Activated T-helper 2 cell treated with anti-CD3 and anti-CD28 coated beads, Interferon-gamma antibody, Interleukin-2, Interleukin-4, amounts not matched to agents 10 μg/mL and 5 μg/mL and 100 μg/mL, durations not matched to agents 14 hours and 24 hours and 36 hours (primary cell): Measurements from ENCODE around the gene EVI2B. TPM values are rescaled to one million over a fixed set of nuclear protein-coding genes. Genes with fewer than 3 reads are reported as not detected.
"Not testable (repeated sequence)": the region's sequence is repeated elsewhere in the genome, so short reads cannot be mapped to it uniquely, and the experiment has no call there.

Experiments used
- DNase-seq: peaks from one replicate; pipeline ENCODE4 v3.0.0; 2021; ENCODE audit warnings: low spot score
- H3K27ac Mint-ChIP-seq: one replicate; pipeline ENCODE4 v1.8.0; 2021; ENCODE audit warnings: mixed read lengths
- H3K27me3 Mint-ChIP-seq: one replicate; pipeline ENCODE4 v1.8.0; 2021; ENCODE audit warnings: low read depth, mixed read lengths
- H3K36me3 Mint-ChIP-seq: one replicate; pipeline ENCODE4 v1.8.0; 2021; ENCODE audit warnings: low read depth, mixed read lengths
- H3K4me1 Mint-ChIP-seq: one replicate; pipeline ENCODE4 v1.8.0; 2021; ENCODE audit warnings: low read depth, mixed read lengths
- H3K4me3 Mint-ChIP-seq: one replicate; pipeline ENCODE4 v1.8.0; 2021; ENCODE audit warnings: low read depth, mild to moderate bottlenecking, moderate library complexity, mixed read lengths
- H3K9me3 Mint-ChIP-seq: one replicate; pipeline ENCODE4 v1.8.0; 2021; ENCODE audit warnings: mixed read lengths
- intact Hi-C: fragments of 100-400 bp; cut with micrococcal nuclease; formaldehyde crosslinking; loops from one replicate; pipeline ENCODE4 v1.15.1; 2023
- total RNA-seq: library from RNA; stranded (reverse); gene quantifications from 2 replicates; pipeline ENCODE4 v1.2.3, GENCODE V29; 2022

Gene EVI2B
- total RNA-seq, 1 donor from 2014 or later = 13.9 TPM

GRCh38 chr17:31321966-31322365, 8.1 kb upstream of the EVI2B start:
- intact Hi-C loops = loop anchor here (1.0 to 10.0 kb wide), 2 partner anchors 14 to 227 kb away; partner anchors contain the start of gene NF1
- H3K27ac Mint-ChIP-seq = peak overlapping the region; percentile 96
- peak overlapping the region; percentile 83 for H3K4me3 Mint-ChIP-seq
- H3K27me3 Mint-ChIP-seq = no peaks in the 10 kb centered on the region
- H3K36me3 Mint-ChIP-seq = peaks cover 29% of the 10 kb centered on the region
- no peaks in the 10 kb centered on the region for H3K9me3 Mint-ChIP-seq
- DNase-seq = no peak
- peaks cover 29% of the 10 kb centered on the region for H3K4me1 Mint-ChIP-seq

- intact Hi-C loops = loop anchor here (1.0 to 10.0 kb wide), 2 partner anchors 13 to 227 kb away; partner anchors contain the start of gene NF1
- Mint-ChIP-seq H3K27me3 (no peaks in the 10 kb centered on the region), H3K4me1 (peaks cover 34% of the 10 kb centered on the region), H3K36me3 (peaks cover 30% of the 10 kb centered on the region), H3K27ac (peak within 1 kb of the TSS; percentile 96), H3K9me3 (no peaks in the 10 kb centered on the region), H3K4me3 (peak within 1 kb of the TSS; percentile 83)
- peak; percentile 79 for DNase-seq
These were observed 7.6 kb upstream of the EVI2B start, which contains the start of gene EVI2A for GRCh38 chr17:31321481-31321880. EVI2A (minus strand) TSS chr17:31321622; CDS start chr17:31319013, 2,609 bp downstream.

- H3K9me3 Mint-ChIP-seq = no peaks in the 10 kb centered on the region
- peaks cover 40% of the 10 kb centered on the region for H3K4me1 Mint-ChIP-seq
- DNase-seq = no peak
- peak overlapping the region; percentile 96 for H3K27ac Mint-ChIP-seq
- H3K4me3 Mint-ChIP-seq = peak overlapping the region; percentile 83
- H3K36me3 Mint-ChIP-seq = peaks cover 32% of the 10 kb centered on the region
- intact Hi-C loops = loop anchor here (1.0 to 10.0 kb wide), 2 partner anchors 12 to 226 kb away; partner anchors contain the start of gene NF1
- no peaks in the 10 kb centered on the region for H3K27me3 Mint-ChIP-seq
These were observed 6.9 kb upstream of the EVI2B start for GRCh38 chr17:31320791-31321190.

GRCh38 chr17:31320241-31320640, 6.4 kb upstream of the EVI2B start:
- H3K4me3 Mint-ChIP-seq = peak overlapping the region; percentile 83
- H3K36me3 Mint-ChIP-seq = peaks cover 32% of the 10 kb centered on the region
- DNase-seq = no peak
- H3K4me1 Mint-ChIP-seq = peaks cover 42% of the 10 kb centered on the region
- H3K27ac Mint-ChIP-seq = peak overlapping the region; percentile 96
- no peaks in the 10 kb centered on the region for H3K9me3 Mint-ChIP-seq
- no peaks in the 10 kb centered on the region for H3K27me3 Mint-ChIP-seq
- intact Hi-C loops = loop anchor here (10.0 kb wide), 1 partner anchor 225 kb away; the partner anchor contains the start of gene NF1

- H3K9me3 Mint-ChIP-seq = no peaks in the 10 kb centered on the region
- H3K4me1 Mint-ChIP-seq = peaks cover 51% of the 10 kb centered on the region
- H3K4me3 Mint-ChIP-seq = peak overlapping the region; percentile 77
- intact Hi-C loops = no loop called here
- peak overlapping the region; percentile 90 for H3K27ac Mint-ChIP-seq
- no peaks in the 10 kb centered on the region for H3K27me3 Mint-ChIP-seq
- DNase-seq = no peak
- peaks cover 40% of the 10 kb centered on the region for H3K36me3 Mint-ChIP-seq
These were observed 5.2 kb upstream of the EVI2B start for GRCh38 chr17:31318851-31319661.

GRCh38 chr17:31318298-31318801, 4.5 kb upstream of the EVI2B start:
- Mint-ChIP-seq H3K4me3 (peak overlapping the region; percentile 77), H3K4me1 (peaks cover 46% of the 10 kb centered on the region), H3K36me3 (peaks cover 40% of the 10 kb centered on the region), H3K27me3 (no peaks in the 10 kb centered on the region), H3K27ac (peak overlapping the region; percentile 90), H3K9me3 (no peaks in the 10 kb centered on the region)
- DNase-seq = peak; percentile 39
- intact Hi-C loops = no loop called here

GRCh38 chr17:31314782-31315100, 887 bp upstream of the EVI2B start:
- Mint-ChIP-seq H3K27ac (peak overlapping the region; percentile 83), H3K4me3 (peak overlapping the region; percentile 49), H3K27me3 (no peaks in the 10 kb centered on the region), H3K9me3 (no peaks in the 10 kb centered on the region), H3K4me1 (peaks cover 49% of the 10 kb centered on the region), H3K36me3 (peaks cover 48% of the 10 kb centered on the region)
- intact Hi-C loops = loop anchor here (5.0 kb wide), 3 partner anchors 178 to 492 kb away; partner anchors contain the start of gene CRLF3
- DNase-seq = no peak

GRCh38 chr17:31312223-31312622, 1.6 kb downstream of the EVI2B start:
- Mint-ChIP-seq H3K4me3 (peak overlapping the region; percentile 86), H3K36me3 (peaks cover 39% of the 10 kb centered on the region), H3K4me1 (peaks cover 58% of the 10 kb centered on the region), H3K27ac (peak overlapping the region; percentile 91)
- H3K9me3 Mint-ChIP-seq, DNase-seq, H3K27me3 Mint-ChIP-seq: not testable (repeated sequence)
- intact Hi-C loops = loop anchor here (5.0 kb wide), 3 partner anchors 180 to 490 kb away; partner anchors contain the start of gene CRLF3

- Mint-ChIP-seq H3K4me1 (peaks cover 56% of the 10 kb centered on the region), H3K36me3 (peaks cover 36% of the 10 kb centered on the region), H3K27me3 (no peaks in the 10 kb centered on the region), H3K9me3 (no peaks in the 10 kb centered on the region), H3K4me3 (peak overlapping the region; percentile 86), H3K27ac (peak overlapping the region; percentile 91)
- intact Hi-C loops = loop anchor here (5.0 kb wide), 3 partner anchors 181 to 489 kb away; partner anchors contain the start of gene CRLF3
- DNase-seq = no peak
These were observed 2.3 kb downstream of the EVI2B start for GRCh38 chr17:31311526-31311925.

- Mint-ChIP-seq H3K27ac (peak overlapping the region; percentile 91), H3K4me3 (peak overlapping the region; percentile 86), H3K4me1 (peaks cover 56% of the 10 kb centered on the region), H3K27me3 (no peaks in the 10 kb centered on the region), H3K9me3 (no peaks in the 10 kb centered on the region), H3K36me3 (peaks cover 36% of the 10 kb centered on the region)
- no peak for DNase-seq
- intact Hi-C loops = loop anchor here (5.0 kb wide), 3 partner anchors 181 to 489 kb away; partner anchors contain the start of gene CRLF3
These were observed 3.0 kb downstream of the EVI2B start for GRCh38 chr17:31310886-31311285.

- H3K4me3 Mint-ChIP-seq = peak overlapping the region; percentile 86
- peaks cover 53% of the 10 kb centered on the region for H3K4me1 Mint-ChIP-seq
- DNase-seq = no peak
- H3K27ac Mint-ChIP-seq = peak overlapping the region; percentile 91
- H3K36me3 Mint-ChIP-seq = peaks cover 42% of the 10 kb centered on the region
- no peaks in the 10 kb centered on the region for H3K9me3 Mint-ChIP-seq
- no peaks in the 10 kb centered on the region for H3K27me3 Mint-ChIP-seq
- intact Hi-C loops = loop anchor here (5.0 kb wide), 3 partner anchors 182 to 488 kb away; partner anchors contain the start of gene CRLF3
These were observed 3.6 kb downstream of the EVI2B start for GRCh38 chr17:31310260-31310659.

GRCh38 chr17:31309556-31309955, 4.3 kb downstream of the EVI2B start:
- intact Hi-C loops = loop anchor here (5.0 kb wide), 1 partner anchor 63 kb away; no protein-coding TSS in a partner anchor
- peaks cover 50% of the 10 kb centered on the region for H3K4me1 Mint-ChIP-seq

More at GRCh38 chr17:31309556-31309955, 4.3 kb downstream of the EVI2B start:
- H3K36me3 Mint-ChIP-seq = peaks cover 45% of the 10 kb centered on the region
- H3K27me3 Mint-ChIP-seq = no peaks in the 10 kb centered on the region
- peak overlapping the region; percentile 86 for H3K4me3 Mint-ChIP-seq
- peak overlapping the region; percentile 91 for H3K27ac Mint-ChIP-seq
- H3K9me3 Mint-ChIP-seq = peaks cover 5% of the 10 kb centered on the region
- no peak for DNase-seq
